Keratinocyte (primary cell): ENCODE results near the gene NLRP3. TPM values are rescaled to one million over a fixed set of nuclear protein-coding genes. Genes with fewer than 3 reads are reported as not detected.

Source experiments
- DNase-seq: peaks from one replicate; pipeline ENCODE4 v3.0.0-alpha.2; 2011; ENCODE audit warnings: low read depth, missing footprints, low spot score
- FAIRE-seq: peaks from 2 replicates; lab custom pipeline; 2011; peaks lifted over from hg19 to GRCh38; lab: Jason Lieb, UNC
- H2AFZ ChIP-seq: 2 replicates; pipeline ENCODE4 v1.6.0; 2012; ENCODE audit warnings: low read length, control low read depth, inconsistent platforms; ENCODE audit not compliant: control insufficient read depth
- H3K27ac ChIP-seq: 2 replicates; pipeline ENCODE4 v1.5.1; 2011; ENCODE audit warnings: low read length; ENCODE audit not compliant: control insufficient read depth, insufficient read depth
- H3K27me3 ChIP-seq: 3 replicates; pipeline ENCODE4 v1.6.0; 2011; ENCODE audit warnings: low read length; ENCODE audit not compliant: control insufficient read depth, insufficient read depth; ENCODE audit errors: extremely low read depth
- H3K36me3 ChIP-seq, 2 experiments: 2 replicates in 1 of 2; 3 replicates in 1 of 2; pipeline ENCODE4 v1.5.1; 2011; ENCODE audit warnings: low read length in 2 of 2, mild to moderate bottlenecking in 1 of 2; ENCODE audit not compliant: control insufficient read depth in 2 of 2, insufficient read depth in 2 of 2; ENCODE audit errors: extremely low read depth in 1 of 2
- H3K4me1 ChIP-seq: 3 replicates; pipeline ENCODE4 v1.5.1; 2011; ENCODE audit warnings: low read length; ENCODE audit not compliant: control insufficient read depth, insufficient read depth; ENCODE audit errors: extremely low read depth
- H3K4me2 ChIP-seq: 3 replicates; pipeline ENCODE4 v1.6.0; 2011; ENCODE audit warnings: low read depth, low read length; ENCODE audit not compliant: control insufficient read depth, insufficient read depth; ENCODE audit errors: extremely low read depth
- H3K4me3 ChIP-seq, 3 experiments: fragments of 200-600 bp in 1 of 3; sonication (generic) in 1 of 3; 2 replicates in 2 of 3; 3 replicates in 1 of 3; pipeline ENCODE4 v1.5.1; 2011 to 2016; ENCODE audit warnings: low read length in 3 of 3, mild to moderate bottlenecking in 3 of 3, control low read depth in 2 of 3, inconsistent platforms in 1 of 3, low read depth in 1 of 3, mixed read lengths in 1 of 3, mixed run types in 1 of 3, moderate library complexity in 1 of 3; ENCODE audit not compliant: control insufficient read depth in 2 of 3, insufficient read depth in 2 of 3; ENCODE audit errors: extremely low read depth in 1 of 3
- H3K79me2 ChIP-seq: 2 replicates; pipeline ENCODE4 v1.6.0; 2012; ENCODE audit warnings: low read length; ENCODE audit not compliant: control insufficient read depth, insufficient read depth
- H3K9ac ChIP-seq: 3 replicates; pipeline ENCODE4 v1.6.0; 2011; ENCODE audit warnings: low read length; ENCODE audit not compliant: control insufficient read depth, insufficient read depth; ENCODE audit errors: extremely low read depth
- H3K9me1 ChIP-seq: 3 replicates; pipeline ENCODE4 v1.6.0; 2011; ENCODE audit warnings: low read length; ENCODE audit not compliant: control insufficient read depth, insufficient read depth; ENCODE audit errors: extremely low read depth
- H3K9me3 ChIP-seq: 2 replicates; pipeline ENCODE4 v1.5.1; 2012; ENCODE audit warnings: low read depth, low read length; ENCODE audit not compliant: control insufficient read depth
- H4K20me1 ChIP-seq: 3 replicates; pipeline ENCODE4 v1.6.0; 2011; ENCODE audit warnings: low read length; ENCODE audit not compliant: control insufficient read depth, insufficient read depth; ENCODE audit errors: extremely low read depth
- CTCF ChIP-seq, 3 experiments: IDR thresholded peaks in 1 of 3; conservative IDR thresholded peaks in 1 of 3; optimal IDR thresholded peaks in 1 of 3; 2 replicates in 2 of 3; 3 replicates in 1 of 3; pipeline versions ENCODE3 to v1.5.1; 2011; ENCODE audit warnings: low read length in 3 of 3, mild to moderate bottlenecking in 3 of 3, moderate library complexity in 2 of 3, control low read depth in 1 of 3, inconsistent platforms in 1 of 3; ENCODE audit not compliant: insufficient read depth in 2 of 3; ENCODE audit errors: extremely low read depth in 1 of 3
- EZH2 ChIP-seq: IDR thresholded peaks from one replicate; pipeline ENCODE4 v1.6.1; 2012; ENCODE audit warnings: inconsistent platforms, mild to moderate bottlenecking, low read length, moderate library complexity
- dilution Hi-C: fragments of 300-500 bp; cut with MboI; formaldehyde crosslinking; loops from one replicate; pipeline ENCODE4 v1.7.0; 2020; ENCODE audit warnings: low sequenced_read_pairs; ENCODE audit not compliant: extremely low pct_ligation_motif_present
- polyA plus RNA-seq, 5 experiments: library from polyadenylated mRNA; depleted of rRNA in 3 of 5; stranded (reverse) in 3 of 5; stranded (forward) in 1 of 5; unstranded in 1 of 5; fragments of >200 nt; gene quantifications; 1 replicate in 1 of 5; 2 replicates in 3 of 5; 3 replicates in 1 of 5; pipeline versions ENCODE4 v1.2.1 to v1.2.3, GENCODE V29; 2011 to 2012; ENCODE audit warnings: missing spikeins in 2 of 5, low read depth in 1 of 5, low replicate concordance in 1 of 5

Gene NLRP3
- polyA plus RNA-seq, 1 donor (not counting 4 experiments of a cell fraction or from before 2014, with no cell fraction given) = 0.03 TPM

- no peaks in the 10 kb centered on the region for H3K27me3 ChIP-seq
- TF ChIP-seq EZH2 (no peak), CTCF (optimal IDR thresholded peaks at IDR 0.05 in 1 of 3, IDR thresholded peaks at IDR 0.05 in 1 of 3, conservative IDR thresholded peaks at IDR 0.05 in 1 of 3; ENCODE audit: extremely low read depth in 1 of 3, insufficient read depth in 2 of 3, low read length in 3 of 3) (no peak)
- no peak overlapping the region for H3K27ac ChIP-seq
- no peaks in the 10 kb centered on the region for H3K36me3 ChIP-seq
- no peak overlapping the region for H3K4me3 ChIP-seq
- no peak overlapping the region for H3K9ac ChIP-seq
- dilution Hi-C loops = no loop called here
- no peaks in the 10 kb centered on the region for H3K79me2 ChIP-seq
- FAIRE-seq (no peak), DNase-seq (no peak)
- no peaks in the 10 kb centered on the region for H3K9me3 ChIP-seq
- no peaks in the 10 kb centered on the region for H4K20me1 ChIP-seq
- H3K9me1 ChIP-seq = no peaks in the 10 kb centered on the region
- H2AFZ ChIP-seq = no peak overlapping the region
- peaks cover 11% of the 10 kb centered on the region for H3K4me1 ChIP-seq
- no peak overlapping the region for H3K4me2 ChIP-seq
Measured at GRCh38 chr1:247366926-247367645, 48.9 kb upstream of the NLRP3 start.

DNA sequence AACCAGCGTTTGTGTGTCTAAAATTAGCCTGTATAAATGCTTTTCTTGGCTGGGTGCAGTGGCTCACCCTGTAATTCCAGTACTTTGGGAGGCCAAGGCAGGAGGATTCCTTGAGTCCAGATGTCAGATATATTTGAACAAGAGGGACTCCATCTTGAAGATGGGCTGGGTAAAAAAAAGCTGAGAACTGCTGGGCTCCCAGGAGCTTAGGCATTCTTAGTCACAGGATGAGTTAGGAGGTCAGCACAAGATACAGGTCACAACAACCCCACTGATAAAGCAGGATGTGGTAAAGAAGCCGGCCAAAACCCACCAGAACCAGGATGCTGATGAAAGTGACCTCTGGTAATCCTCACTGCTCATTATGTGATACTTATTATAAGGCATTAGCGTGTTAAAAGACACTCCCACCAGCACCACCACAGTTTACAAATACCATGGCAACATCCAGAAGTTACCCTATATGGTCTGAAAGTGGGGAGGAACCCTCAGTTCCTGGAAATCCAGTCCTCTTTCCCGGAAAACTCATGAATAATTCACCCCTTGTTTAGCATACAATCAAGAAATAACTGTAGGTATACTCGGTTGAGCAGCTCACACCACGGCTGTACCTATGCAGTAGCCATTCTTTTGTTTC, 48.1 kb upstream of the NLRP3 start:
- no peak overlapping the region for H3K4me2 ChIP-seq

More for the DNA sequence above, 48.1 kb upstream of the NLRP3 start:
- no peak for TF ChIP-seq EZH2
- no peak for TF ChIP-seq CTCF (optimal IDR thresholded peaks at IDR 0.05 in 1 of 3, IDR thresholded peaks at IDR 0.05 in 1 of 3, conservative IDR thresholded peaks at IDR 0.05 in 1 of 3; ENCODE audit: extremely low read depth in 1 of 3, insufficient read depth in 2 of 3, low read length in 3 of 3)
- H3K36me3 ChIP-seq = no peaks in the 10 kb centered on the region
- H3K9me3 ChIP-seq = no peaks in the 10 kb centered on the region
- H4K20me1 ChIP-seq = no peaks in the 10 kb centered on the region
- no peaks in the 10 kb centered on the region for H3K79me2 ChIP-seq
- H3K27me3 ChIP-seq = no peaks in the 10 kb centered on the region
- dilution Hi-C loops = no loop called here
- FAIRE-seq (no peak), DNase-seq (no peak)
- H3K9ac ChIP-seq = no peak overlapping the region
- peak overlapping the region; percentile 5 for H2AFZ ChIP-seq
- peaks cover 11% of the 10 kb centered on the region for H3K4me1 ChIP-seq
- no peak overlapping the region for H3K27ac ChIP-seq
- no peak overlapping the region for H3K4me3 ChIP-seq
- H3K9me1 ChIP-seq = no peaks in the 10 kb centered on the region
